K562 (cell line): ENCODE measurements around the gene OR13J1. TPM values are rescaled to one million over a fixed set of nuclear protein-coding genes. Genes with fewer than 3 reads are reported as not detected.

ENCODE experiments used
- ATAC-seq: fragments of 200-7000 bp; cut with Tn5 transposase; 3 replicates; pipeline ENCODE4 v1.9.1; 2020; ENCODE audit warnings: moderate library complexity
- BruUV-seq: library from RNA; stranded (reverse); fragments of 400-500 nt; replicated peaks from 2 replicates; lab custom pipeline; 2021; lab: Mats Ljungman, UMichigan
- CTCF ChIA-PET: fragments of 300-600 bp; formaldehyde crosslinking; extraction: SDS; loops from one replicate; lab custom pipeline; 2021; ENCODE audit warnings: low intra/inter-chr PET ratio; lab: Yijun Ruan, JAX
- POLR2A ChIA-PET: fragments of 300-600, 350-650 bp; sonication (Branson Sonifier 250); formaldehyde crosslinking; extraction: SDS; loops from one replicate; lab custom pipeline; 2021; ENCODE audit warnings: antibody characterized with exemption, inconsistent platforms; lab: Yijun Ruan, JAX
- DNase-seq, 4 experiments: peaks; one replicate each; pipeline versions ENCODE4 v3.0.0 to v3.0.0-alpha.2; 2011 to 2018; ENCODE audit warnings: low spot score in 3 of 4, mixed read lengths in 3 of 4; ENCODE audit errors: extremely low read depth in 1 of 4
- FAIRE-seq: peaks from 2 replicates; lab custom pipeline; 2011; peaks lifted over from hg19 to GRCh38; lab: Jason Lieb, UNC
- H2AFZ ChIP-seq: 2 replicates; pipeline ENCODE4 v1.6.0; 2011; ENCODE audit warnings: low read depth, low read length, control low read depth, inconsistent platforms
- H3K27ac ChIP-seq: fragments of 200-600 bp; 3 replicates; pipeline ENCODE4 v1.8.0; 2011; ENCODE audit warnings: low read depth, mild to moderate bottlenecking, control low read depth, inconsistent platforms, low read length, moderate library complexity, mixed read lengths; ENCODE audit errors: extremely low read depth
- H3K27me3 ChIP-seq, 2 experiments: fragments of 300-600 bp in 1 of 2; 2 replicates in 1 of 2; 3 replicates in 1 of 2; pipeline versions ENCODE4 v1.6.0 to v1.8.0; 2011; ENCODE audit warnings: inconsistent platforms in 2 of 2, low read length in 2 of 2, mild to moderate bottlenecking in 1 of 2, mixed read lengths in 1 of 2, moderate library complexity in 1 of 2; ENCODE audit not compliant: control insufficient read depth in 2 of 2, insufficient read depth in 2 of 2
- H3K36me3 ChIP-seq: fragments of 300-600 bp; 3 replicates; pipeline ENCODE4 v1.8.0; 2011; ENCODE audit warnings: mild to moderate bottlenecking, low read length, inconsistent platforms; ENCODE audit not compliant: control insufficient read depth, insufficient read depth
- H3K4me1 ChIP-seq, 2 experiments: fragments of 200-600 bp in 1 of 2; replicated peaks in 1 of 2; 2 replicates in 1 of 2; 3 replicates in 1 of 2; pipeline versions ENCODE4 v1.5.1 to v1.8.0; 2011; ENCODE audit warnings: inconsistent platforms in 2 of 2, low read length in 2 of 2, mild to moderate bottlenecking in 1 of 2, mixed read lengths in 1 of 2, moderate library complexity in 1 of 2; ENCODE audit not compliant: control insufficient read depth in 2 of 2, insufficient read depth in 2 of 2
- H3K4me2 ChIP-seq: 2 replicates; pipeline ENCODE4 v1.6.1; 2011; ENCODE audit warnings: low read length, control low read depth, inconsistent platforms, mixed read lengths; ENCODE audit not compliant: insufficient read depth
- H3K4me3 ChIP-seq: fragments of 200-600 bp; sonication (generic), shearing (Covaris generic); 2 replicates; pipeline ENCODE4 v1.5.1; 2016; ENCODE audit warnings: control low read depth, inconsistent platforms
- H3K79me2 ChIP-seq: fragments of 200-600 bp; 3 replicates; pipeline ENCODE4 v1.8.0; 2011; ENCODE audit warnings: low read length, inconsistent platforms; ENCODE audit not compliant: control insufficient read depth, insufficient read depth
- H3K9ac ChIP-seq, 2 experiments: 2 replicates each; pipeline versions ENCODE4 v1.6.0 to v1.6.1; 2011; ENCODE audit warnings: low read depth in 2 of 2, low read length in 2 of 2, control low read depth in 1 of 2, inconsistent platforms in 1 of 2, mild to moderate bottlenecking in 1 of 2, mixed read lengths in 1 of 2; ENCODE audit not compliant: insufficient read depth in 1 of 2
- H3K9me1 ChIP-seq: one replicate; pipeline ENCODE4 v1.6.0; 2011; ENCODE audit warnings: inconsistent platforms, mild to moderate bottlenecking, low read length, moderate library complexity; ENCODE audit not compliant: control insufficient read depth, insufficient read depth
- H3K9me3 ChIP-seq: replicated peaks from 2 replicates; pipeline ENCODE4 v1.5.1; 2011; ENCODE audit warnings: low read depth, low read length, inconsistent platforms; ENCODE audit not compliant: control insufficient read depth, insufficient read depth
- H4K20me1 ChIP-seq: replicated peaks from 2 replicates; pipeline ENCODE4 v1.6.1; 2011; ENCODE audit warnings: low read length, inconsistent platforms, mixed read lengths; ENCODE audit not compliant: control insufficient read depth, insufficient read depth
- FOSL1 ChIP-seq: fragments of 200-800 bp; sonication (Bioruptor generic); conservative IDR thresholded peaks from 2 replicates; pipeline ENCODE4 v1.6.1; 2016; ENCODE audit warnings: missing genetic modification characterization, missing compliant biosample characterization
- KLF6 ChIP-seq: fragments of 250-450 bp; sonication (Bioruptor Pico); IDR thresholded peaks from 2 replicates; pipeline ENCODE4 v1.4.0; 2020; ENCODE audit warnings: mild to moderate bottlenecking, moderate library complexity, borderline replicate concordance
- NR4A1 ChIP-seq, 2 experiments: fragments of 250-450 bp in 1 of 2; fragments of 450-650 bp in 1 of 2; sonication (Bioruptor Pico) in 1 of 2; IDR thresholded peaks; 2 replicates each; pipeline versions ENCODE4 v1.4.0 to v1.6.1; 2016 to 2020; ENCODE audit warnings: mild to moderate bottlenecking in 2 of 2, missing compliant biosample characterization in 1 of 2, missing genetic modification characterization in 1 of 2, moderate library complexity in 1 of 2
- ZNF175 ChIP-seq: fragments of 200-800 bp; sonication (Bioruptor generic); IDR thresholded peaks from 2 replicates; pipeline ENCODE4 v1.6.1; 2016; ENCODE audit warnings: low read depth, mild to moderate bottlenecking, missing genetic modification characterization, missing compliant biosample characterization
- in situ Hi-C: fragments of 300-500 bp; cut with MboI; formaldehyde crosslinking; loops from 4 replicates; pipeline ENCODE4 v1.15.0; 2018; ENCODE audit warnings: inconsistent platforms, mixed read lengths
- intact Hi-C: fragments of 100-400 bp; cut with micrococcal nuclease; formaldehyde crosslinking; loops from 2 replicates; pipeline ENCODE4 v1.14.2; 2022
- polyA plus RNA-seq, 8 experiments: library from polyadenylated mRNA; depleted of rRNA in 4 of 8; stranded (reverse) in 5 of 8; unstranded in 3 of 8; fragments of >200 nt; fragmentation: Nextera tagmentation in 2 of 8; fragmentation: Illumina TruSeq in 1 of 8; extraction: Ambion mirVana in 2 of 8; extraction: Trizol in 1 of 8; gene quantifications; 2 replicates each; pipeline versions ENCODE4 v1.2.1 to v1.2.3, GENCODE V29; 2011 to 2014; ENCODE audit warnings: inconsistent platforms in 1 of 8, missing spikeins in 1 of 8
- total RNA-seq, 7 experiments: library from RNA; depleted of rRNA in 6 of 7; stranded (reverse); fragments of >200 nt in 6 of 7; fragmentation: Illumina TruSeq in 2 of 7; extraction: Trizol in 2 of 7; gene quantifications; 2 replicates each; pipeline versions ENCODE4 v1.2.1 to v1.2.3, GENCODE V29; 2011 to 2021; ENCODE audit warnings: low replicate concordance in 1 of 7
- TF ChIP-seq, protein P1 (sequence below): fragments of 450-650 bp; IDR thresholded peaks from 2 replicates; pipeline ENCODE4 v1.6.1; 2017; ENCODE audit warnings: mild to moderate bottlenecking, moderate library complexity

OR13J1 gene
- total and polyA plus RNA-seq, 9 of the 15 experiments (the other 6 are each of a cell fraction or from before 2014, with no cell fraction given), result not detected

DNA sequence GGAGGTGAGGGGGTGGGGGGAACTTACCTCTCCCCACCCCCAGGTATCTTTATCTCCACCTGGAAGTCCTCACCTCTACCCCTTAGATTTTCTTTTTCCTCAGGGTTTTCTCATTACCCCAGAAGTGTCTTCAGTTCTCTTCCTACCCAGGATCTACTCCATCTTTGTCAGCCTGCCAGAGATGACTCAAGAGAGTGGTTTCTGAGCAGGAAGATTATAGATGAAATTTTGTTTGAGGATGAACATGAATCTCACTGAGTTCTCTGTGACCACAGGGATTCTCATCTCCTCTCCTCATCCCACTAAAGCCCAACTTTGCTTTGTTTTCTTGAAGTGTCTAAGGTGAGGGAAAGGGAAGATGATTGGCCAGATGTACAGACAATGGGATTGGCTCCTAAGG, 50.1 kb downstream of the OR13J1 start:
- Histone ChIP-seq H3K27ac (no peak overlapping the region), H3K36me3 (no peaks in the 10 kb centered on the region), H3K9me1 (no peaks in the 10 kb centered on the region), H3K4me2 (no peak overlapping the region), H3K27me3 (no peaks in the 10 kb centered on the region), H3K4me3 (no peak overlapping the region), H3K79me2 (no peaks in the 10 kb centered on the region), H3K9me3 (no peaks in the 10 kb centered on the region; the same call in 1 of the 2 replicates), H2AFZ (no peak overlapping the region), H3K9ac (no peak overlapping the region), H3K4me1 (no peaks in the 10 kb centered on the region; a peak in 1 of 5 replicates), H4K20me1 (no peaks in the 10 kb centered on the region)
- FAIRE-seq, result no peak
- in situ Hi-C loops (no loop called here), intact Hi-C loops (no loop called here)
- ATAC-seq, result no peak
- POLR2A ChIA-PET, result interaction anchor here (0.6 kb wide), 2 partner anchors 10 to 26 kb away, joined by 3 read pairs; no protein-coding TSS in a partner anchor
- CTCF ChIA-PET, result no interaction called here
- no peak for DNase-seq
- no TSS peak for BruUV-seq
- TF ChIP-seq, protein P1, sequence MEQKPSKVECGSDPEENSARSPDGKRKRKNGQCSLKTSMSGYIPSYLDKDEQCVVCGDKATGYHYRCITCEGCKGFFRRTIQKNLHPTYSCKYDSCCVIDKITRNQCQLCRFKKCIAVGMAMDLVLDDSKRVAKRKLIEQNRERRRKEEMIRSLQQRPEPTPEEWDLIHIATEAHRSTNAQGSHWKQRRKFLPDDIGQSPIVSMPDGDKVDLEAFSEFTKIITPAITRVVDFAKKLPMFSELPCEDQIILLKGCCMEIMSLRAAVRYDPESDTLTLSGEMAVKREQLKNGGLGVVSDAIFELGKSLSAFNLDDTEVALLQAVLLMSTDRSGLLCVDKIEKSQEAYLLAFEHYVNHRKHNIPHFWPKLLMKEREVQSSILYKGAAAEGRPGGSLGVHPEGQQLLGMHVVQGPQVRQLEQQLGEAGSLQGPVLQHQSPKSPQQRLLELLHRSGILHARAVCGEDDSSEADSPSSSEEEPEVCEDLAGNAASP, result no peak
- TF ChIP-seq NR4A1 (CRISPR knock-in tag; IDR thresholded peaks at IDR 0.05) (no peak), NR4A1 (tag; IDR thresholded peaks at IDR 0.05) (no peak), FOSL1 (0 out of 2 replicates have a peak, but pooled peaks have one; percentile 23), KLF6 (no peak), ZNF175 (CRISPR knock-in tag) (no peak)

Other genes with a start within 250 kb of the OR13J1 start
Only the 7 nearest of the 20 such genes appear.
- gene NPR2, start 78.8 kb downstream of the OR13J1 start, total RNA-seq (2014; rRNA removed), result 2.8 and 4.9 TPM in 2 replicates
- 3.6 and 3.7 TPM in 2 replicates for gene NPR2, start 78.8 kb downstream of the OR13J1 start, total RNA-seq (2014; rRNA removed; fragmentation: Illumina TruSeq; extraction: Trizol)
- gene NPR2, start 78.8 kb downstream of the OR13J1 start, total RNA-seq (2015; rRNA removed; fragmentation: Illumina TruSeq; extraction: Trizol), result 4.7 and 5.5 TPM in 2 replicates
- 6.0 and 6.9 TPM in 2 replicates for gene NPR2, start 78.8 kb downstream of the OR13J1 start, total RNA-seq (2021)
- gene NPR2, start 78.8 kb downstream of the OR13J1 start, polyA plus RNA-seq (2011; rRNA removed), result 12.9 and 14.5 TPM in 2 replicates
- gene NPR2, start 78.8 kb downstream of the OR13J1 start, polyA plus RNA-seq (2014; fragmentation: Illumina TruSeq; extraction: Trizol), result 6.2 and 7.3 TPM in 2 replicates
- 1 to 10 TPM; 2.4 to 6.4 TPM for gene NPR2, start 78.8 kb downstream of the OR13J1 start, polyA plus RNA-seq (2014; fragmentation: Nextera tagmentation; extraction: Ambion mirVana)
- 5.5 and 10.5 TPM in 2 replicates for gene NPR2, start 78.8 kb downstream of the OR13J1 start, polyA plus RNA-seq (2014; rRNA removed)
- 0.14 and 0.53 TPM in 2 replicates for gene SPAG8, start 58.1 kb downstream of the OR13J1 start, total RNA-seq (2014; rRNA removed)
- gene SPAG8, start 58.1 kb downstream of the OR13J1 start, total RNA-seq (2014; rRNA removed; fragmentation: Illumina TruSeq; extraction: Trizol), result 0.18 and 0.67 TPM in 2 replicates
- 0.30 and 0.47 TPM in 2 replicates for gene SPAG8, start 58.1 kb downstream of the OR13J1 start, total RNA-seq (2015; rRNA removed; fragmentation: Illumina TruSeq; extraction: Trizol)
- gene SPAG8, start 58.1 kb downstream of the OR13J1 start, total RNA-seq (2021), result 0.36 and 0.40 TPM in 2 replicates
- 0.21 and 0.27 TPM in 2 replicates for gene SPAG8, start 58.1 kb downstream of the OR13J1 start, polyA plus RNA-seq (2011; rRNA removed)
- 0.22 and 0.36 TPM in 2 replicates for gene SPAG8, start 58.1 kb downstream of the OR13J1 start, polyA plus RNA-seq (2014; fragmentation: Illumina TruSeq; extraction: Trizol)
- under 1 TPM; 0.03 to 0.46 TPM for gene SPAG8, start 58.1 kb downstream of the OR13J1 start, polyA plus RNA-seq (2014; fragmentation: Nextera tagmentation; extraction: Ambion mirVana)
- 0.17 and 0.40 TPM in 2 replicates for gene SPAG8, start 58.1 kb downstream of the OR13J1 start, polyA plus RNA-seq (2014; rRNA removed)
- gene HINT2, start 55.4 kb downstream of the OR13J1 start, total RNA-seq (2014; rRNA removed), result 39.5 and 65.1 TPM in 2 replicates
- 27.9 and 30.3 TPM in 2 replicates for gene HINT2, start 55.4 kb downstream of the OR13J1 start, total RNA-seq (2014; rRNA removed; fragmentation: Illumina TruSeq; extraction: Trizol)
- 23.6 and 23.7 TPM in 2 replicates for gene HINT2, start 55.4 kb downstream of the OR13J1 start, total RNA-seq (2015; rRNA removed; fragmentation: Illumina TruSeq; extraction: Trizol)
- 34.2 and 40.5 TPM in 2 replicates for gene HINT2, start 55.4 kb downstream of the OR13J1 start, total RNA-seq (2021)
- 27.2 and 33.7 TPM in 2 replicates for gene HINT2, start 55.4 kb downstream of the OR13J1 start, polyA plus RNA-seq (2011; rRNA removed)
- gene HINT2, start 55.4 kb downstream of the OR13J1 start, polyA plus RNA-seq (2014; fragmentation: Illumina TruSeq; extraction: Trizol), result 33.2 and 35.0 TPM in 2 replicates
- gene HINT2, start 55.4 kb downstream of the OR13J1 start, polyA plus RNA-seq (2014; fragmentation: Nextera tagmentation; extraction: Ambion mirVana), result 1 to 10 TPM; 5.6 to 6.2 TPM
- 44.1 and 49.9 TPM in 2 replicates for gene HINT2, start 55.4 kb downstream of the OR13J1 start, polyA plus RNA-seq (2014; rRNA removed)
- not detected in 2 replicates for gene FAM221B, start 41.7 kb downstream of the OR13J1 start, total RNA-seq (2014; rRNA removed)
- gene FAM221B, start 41.7 kb downstream of the OR13J1 start, total RNA-seq (2014; rRNA removed; fragmentation: Illumina TruSeq; extraction: Trizol), result not detected in 2 replicates
- gene FAM221B, start 41.7 kb downstream of the OR13J1 start, total RNA-seq (2015; rRNA removed; fragmentation: Illumina TruSeq; extraction: Trizol), result not detected in 2 replicates
- not detected in 2 replicates for gene FAM221B, start 41.7 kb downstream of the OR13J1 start, total RNA-seq (2021)
- not detected in 2 replicates for gene FAM221B, start 41.7 kb downstream of the OR13J1 start, polyA plus RNA-seq (2011; rRNA removed)
- gene FAM221B, start 41.7 kb downstream of the OR13J1 start, polyA plus RNA-seq (2014; fragmentation: Illumina TruSeq; extraction: Trizol), result not detected in 2 replicates
- under 1 TPM in 1 of 2 experiments, not detected in 1; 0.01 TPM for gene FAM221B, start 41.7 kb downstream of the OR13J1 start, polyA plus RNA-seq (2014; fragmentation: Nextera tagmentation; extraction: Ambion mirVana)
- gene FAM221B, start 41.7 kb downstream of the OR13J1 start, polyA plus RNA-seq (2014; rRNA removed), result not detected in 2 replicates
- gene TMEM8B, start 41.2 kb downstream of the OR13J1 start, total RNA-seq (2014; rRNA removed), result 0.57 and 1.1 TPM in 2 replicates
- gene TMEM8B, start 41.2 kb downstream of the OR13J1 start, total RNA-seq (2014; rRNA removed; fragmentation: Illumina TruSeq; extraction: Trizol), result 0.11 and 0.19 TPM in 2 replicates
- gene TMEM8B, start 41.2 kb downstream of the OR13J1 start, total RNA-seq (2015; rRNA removed; fragmentation: Illumina TruSeq; extraction: Trizol), result 0.36 and 0.38 TPM in 2 replicates
- 1.3 and 2.2 TPM in 2 replicates for gene TMEM8B, start 41.2 kb downstream of the OR13J1 start, total RNA-seq (2021)
- gene TMEM8B, start 41.2 kb downstream of the OR13J1 start, polyA plus RNA-seq (2011; rRNA removed), result 1.2 and 3.6 TPM in 2 replicates
- 1.1 and 1.7 TPM in 2 replicates for gene TMEM8B, start 41.2 kb downstream of the OR13J1 start, polyA plus RNA-seq (2014; fragmentation: Illumina TruSeq; extraction: Trizol)
- under 1 TPM; 0.01 to 0.06 TPM for gene TMEM8B, start 41.2 kb downstream of the OR13J1 start, polyA plus RNA-seq (2014; fragmentation: Nextera tagmentation; extraction: Ambion mirVana)
- 1.6 TPM in 2 replicates for gene TMEM8B, start 41.2 kb downstream of the OR13J1 start, polyA plus RNA-seq (2014; rRNA removed)
- not detected in 2 replicates for gene HRCT1, start 35.8 kb upstream of the OR13J1 start, total RNA-seq (2014; rRNA removed)
- gene HRCT1, start 35.8 kb upstream of the OR13J1 start, total RNA-seq (2014; rRNA removed; fragmentation: Illumina TruSeq; extraction: Trizol), result not detected in 2 replicates
- gene HRCT1, start 35.8 kb upstream of the OR13J1 start, total RNA-seq (2015; rRNA removed; fragmentation: Illumina TruSeq; extraction: Trizol), result not detected in 2 replicates
- not detected in 2 replicates for gene HRCT1, start 35.8 kb upstream of the OR13J1 start, total RNA-seq (2021)
- gene HRCT1, start 35.8 kb upstream of the OR13J1 start, polyA plus RNA-seq (2011; rRNA removed), result 0.08 and 0.40 TPM in 2 replicates
- not detected in 2 replicates for gene HRCT1, start 35.8 kb upstream of the OR13J1 start, polyA plus RNA-seq (2014; fragmentation: Illumina TruSeq; extraction: Trizol)
- gene HRCT1, start 35.8 kb upstream of the OR13J1 start, polyA plus RNA-seq (2014; fragmentation: Nextera tagmentation; extraction: Ambion mirVana), result not detected
- not detected in 2 replicates for gene HRCT1, start 35.8 kb upstream of the OR13J1 start, polyA plus RNA-seq (2014; rRNA removed)
- not detected in 2 replicates for gene SPAAR, start 39.1 kb upstream of the OR13J1 start, total RNA-seq (2014; rRNA removed)
- not detected in 2 replicates for gene SPAAR, start 39.1 kb upstream of the OR13J1 start, total RNA-seq (2014; rRNA removed; fragmentation: Illumina TruSeq; extraction: Trizol)
- gene SPAAR, start 39.1 kb upstream of the OR13J1 start, total RNA-seq (2015; rRNA removed; fragmentation: Illumina TruSeq; extraction: Trizol), result not detected in 2 replicates
- gene SPAAR, start 39.1 kb upstream of the OR13J1 start, total RNA-seq (2021), result not detected in 2 replicates
- gene SPAAR, start 39.1 kb upstream of the OR13J1 start, polyA plus RNA-seq (2011; rRNA removed), result not detected in 2 replicates
- not detected in 2 replicates for gene SPAAR, start 39.1 kb upstream of the OR13J1 start, polyA plus RNA-seq (2014; fragmentation: Illumina TruSeq; extraction: Trizol)
- not detected for gene SPAAR, start 39.1 kb upstream of the OR13J1 start, polyA plus RNA-seq (2014; fragmentation: Nextera tagmentation; extraction: Ambion mirVana)
- not detected in 2 replicates for gene SPAAR, start 39.1 kb upstream of the OR13J1 start, polyA plus RNA-seq (2014; rRNA removed)